PFSK-1 (cell line): ENCODE data around the gene SLC39A11.

ENCODE experiments used
- REST ChIP-seq, 2 experiments: IDR thresholded peaks; 2 replicates each; pipeline versions ENCODE4 v1.6.1 to v1.8.0; 2011 to 2012; ENCODE audit warnings: low read depth in 2 of 2, low read length in 2 of 2, control low read depth in 1 of 2, inconsistent platforms in 1 of 2, mild to moderate bottlenecking in 1 of 2, moderate library complexity in 1 of 2; ENCODE audit not compliant: insufficient read depth in 1 of 2
- SIN3A ChIP-seq: IDR thresholded peaks from 2 replicates; pipeline ENCODE4 v1.6.1; 2012; ENCODE audit warnings: mild to moderate bottlenecking, low read length, moderate library complexity, borderline replicate concordance; ENCODE audit not compliant: insufficient read depth
- TAF1 ChIP-seq: IDR thresholded peaks from 2 replicates; pipeline ENCODE4 v1.6.1; 2012; ENCODE audit warnings: low read length, control low read depth, borderline replicate concordance; ENCODE audit not compliant: insufficient read depth

- no peak for TF ChIP-seq REST (IDR thresholded peaks at IDR 0.05; ENCODE audit: insufficient read depth in 1 of 2, low read depth in 2 of 2, low read length in 2 of 2)
- TF ChIP-seq TAF1: no peak
- no peak for TF ChIP-seq SIN3A
These were observed 404.6 kb downstream of the SLC39A11 start for GRCh38 chr17:72687886-72688285.
